IMR-90 (cell line): ENCODE measurements around the gene HIF1A. TPM values are rescaled to one million over a fixed set of nuclear protein-coding genes. Genes with fewer than 3 reads are reported as not detected.

Experiments used
- ATAC-seq: fragments of 200-7000 bp; cut with Tn5 transposase; 2 replicates; pipeline ENCODE4 v1.9.1; 2020; ENCODE audit warnings: low read depth, mild to moderate bottlenecking, moderate library complexity
- Bru-seq: library from RNA; stranded (reverse); fragments of 400-500 nt; gene quantifications from one replicate; lab custom pipeline; 2021; lab: Mats Ljungman, UMichigan
- BruChase-seq, 2 experiments: library from RNA; stranded (reverse); fragments of 400-500 nt; gene quantifications; one replicate each; lab custom pipeline; 2021; lab: Mats Ljungman, UMichigan
- BruUV-seq: library from RNA; stranded (reverse); fragments of 400-500 nt; replicated peaks from 2 replicates; lab custom pipeline; 2021; lab: Mats Ljungman, UMichigan
- CTCF ChIA-PET: fragments of 300-600 bp; formaldehyde crosslinking; extraction: SDS; loops from one replicate; lab custom pipeline; 2021; ENCODE audit warnings: antibody characterized with exemption; lab: Yijun Ruan, JAX
- POLR2A ChIA-PET: fragments of 300-600 bp; sonication (Branson Sonifier 250); formaldehyde crosslinking; loops from one replicate; lab custom pipeline; 2022; ENCODE audit warnings: antibody characterized with exemption; ENCODE audit not compliant: unreplicated experiment; lab: Charles Lee
- DNase-seq: peaks from one replicate; pipeline ENCODE4 v3.0.0; 2013
- H2AFZ ChIP-seq: replicated peaks from 2 replicates; pipeline ENCODE3; 2013; ENCODE audit warnings: low read length, mild to moderate bottlenecking; ENCODE audit not compliant: poor library complexity
- H2AK5ac ChIP-seq: 2 replicates; pipeline ENCODE4 v1.6.1; 2013; ENCODE audit warnings: low read depth, low read length, inconsistent platforms
- H2AK9ac ChIP-seq: replicated peaks from 2 replicates; pipeline ENCODE3; 2013; ENCODE audit warnings: mild to moderate bottlenecking, low read depth, low read length, moderate library complexity; ENCODE audit not compliant: poor library complexity
- H2BK120ac ChIP-seq: 2 replicates; pipeline ENCODE4 v1.6.1; 2013; ENCODE audit warnings: low read depth, low read length, inconsistent platforms
- H2BK15ac ChIP-seq: 3 replicates; pipeline ENCODE4 v1.6.1; 2013; ENCODE audit warnings: low read depth, low read length, inconsistent platforms
- H2BK20ac ChIP-seq: 2 replicates; pipeline ENCODE4 v1.6.1; 2013; ENCODE audit warnings: low read depth, mild to moderate bottlenecking, inconsistent platforms, low read length, moderate library complexity
- H2BK5ac ChIP-seq: 2 replicates; pipeline ENCODE4 v1.6.1; 2013; ENCODE audit warnings: mild to moderate bottlenecking, low read depth, low read length, inconsistent platforms; ENCODE audit not compliant: poor library complexity, severe bottlenecking
- H3K14ac ChIP-seq: replicated peaks from 2 replicates; pipeline ENCODE4 v1.6.1; 2013; ENCODE audit warnings: low read depth, low read length, inconsistent platforms
- H3K18ac ChIP-seq: 2 replicates; pipeline ENCODE4 v1.6.1; 2013; ENCODE audit warnings: low read depth, low read length, control low read depth
- H3K23ac ChIP-seq: 2 replicates; pipeline ENCODE4 v1.6.1; 2013; ENCODE audit warnings: low read depth, low read length, inconsistent platforms
- H3K27ac ChIP-seq: 2 replicates; pipeline ENCODE4 v1.5.1; 2013; ENCODE audit warnings: mild to moderate bottlenecking, control low read depth, low read length; ENCODE audit not compliant: insufficient read depth
- H3K27me3 ChIP-seq: 2 replicates; pipeline ENCODE4 v1.6.1; 2013; ENCODE audit warnings: low read length; ENCODE audit not compliant: control insufficient read depth, insufficient read depth
- H3K36me3 ChIP-seq: 2 replicates; pipeline ENCODE4 v1.6.1; 2013; ENCODE audit warnings: low read length, mixed read lengths; ENCODE audit not compliant: control insufficient read depth, insufficient read depth
- H3K4ac ChIP-seq: 2 replicates; pipeline ENCODE4 v1.6.1; 2013; ENCODE audit warnings: low read depth, low read length, inconsistent platforms
- H3K4me1 ChIP-seq: 2 replicates; pipeline ENCODE4 v1.6.1; 2013; ENCODE audit warnings: low read length, mixed read lengths; ENCODE audit not compliant: control insufficient read depth, insufficient read depth
- H3K4me2 ChIP-seq: 2 replicates; pipeline ENCODE4 v1.6.1; 2013; ENCODE audit warnings: low read depth, mild to moderate bottlenecking, control low read depth, low read length, moderate library complexity
- H3K4me3 ChIP-seq: 2 replicates; pipeline ENCODE4 v1.5.1; 2013; ENCODE audit warnings: low read depth, mild to moderate bottlenecking, control low read depth, low read length, moderate library complexity; ENCODE audit not compliant: insufficient read depth
- H3K56ac ChIP-seq: 2 replicates; pipeline ENCODE4 v1.6.1; 2013; ENCODE audit warnings: low read length, inconsistent platforms; ENCODE audit not compliant: insufficient read depth; ENCODE audit errors: extremely low read depth
- H3K79me1 ChIP-seq, 2 experiments: 2 replicates each; pipeline ENCODE4 v1.6.1; 2013; ENCODE audit warnings: low read length in 2 of 2, inconsistent platforms in 1 of 2, low read depth in 1 of 2
- H3K9ac ChIP-seq: 2 replicates; pipeline ENCODE4 v1.6.1; 2013; ENCODE audit warnings: low read depth, low read length, control low read depth
- H3K9me1 ChIP-seq: 2 replicates; pipeline ENCODE4 v1.6.1; 2013; ENCODE audit warnings: low read length, inconsistent platforms; ENCODE audit not compliant: insufficient read depth
- H3K9me3 ChIP-seq: 2 replicates; pipeline ENCODE4 v1.6.1; 2013; ENCODE audit warnings: low read length; ENCODE audit not compliant: control insufficient read depth, insufficient read depth
- H4K20me1 ChIP-seq: 2 replicates; pipeline ENCODE4 v1.6.1; 2013; ENCODE audit warnings: low read length, inconsistent platforms; ENCODE audit not compliant: insufficient read depth
- H4K5ac ChIP-seq: 2 replicates; pipeline ENCODE4 v1.6.1; 2013; ENCODE audit warnings: mild to moderate bottlenecking, low read depth, low read length, control low read depth
- H4K8ac ChIP-seq, 2 experiments: 2 replicates each; pipeline ENCODE4 v1.6.1; 2013; ENCODE audit warnings: low read depth in 2 of 2, low read length in 2 of 2, control low read depth in 1 of 2, inconsistent platforms in 1 of 2
- H4K91ac ChIP-seq: 2 replicates; pipeline ENCODE4 v1.6.1; 2013; ENCODE audit warnings: low read depth, low read length, inconsistent platforms; ENCODE audit not compliant: insufficient read depth
- CEBPB ChIP-seq: IDR thresholded peaks from 2 replicates; pipeline ENCODE4 v1.6.1; 2012; ENCODE audit warnings: low read depth, low read length, improper control_type of control experiment
- CHD1 ChIP-seq: IDR thresholded peaks from 2 replicates; pipeline ENCODE4 v1.6.1; 2012; ENCODE audit warnings: low read depth, low read length, improper control_type of control experiment
- MAFK ChIP-seq: IDR thresholded peaks from 2 replicates; pipeline ENCODE4 v1.6.1; 2012; ENCODE audit warnings: low read depth, low read length, improper control_type of control experiment
- MAZ ChIP-seq: IDR thresholded peaks from 2 replicates; pipeline ENCODE4 v1.6.1; 2012; ENCODE audit warnings: low read depth, mild to moderate bottlenecking, low read length, improper control_type of control experiment, moderate library complexity, borderline replicate concordance
- NFE2L2 ChIP-seq: fragments of 150-350 bp; IDR thresholded peaks from 2 replicates; pipeline ENCODE4 v1.6.1; 2016; ENCODE audit warnings: low read depth, mild to moderate bottlenecking, low read length
- RFX5 ChIP-seq: IDR thresholded peaks from 2 replicates; pipeline ENCODE4 v1.8.0; 2012; ENCODE audit warnings: low read depth, mild to moderate bottlenecking, low read length, moderate library complexity
- SMC3 ChIP-seq: fragments of 150-350 bp; IDR thresholded peaks from 2 replicates; pipeline ENCODE4 v1.6.1; 2016; ENCODE audit warnings: low read depth, mild to moderate bottlenecking, antibody characterized with exemption, low read length, moderate library complexity
- WGBS, 2 experiments: methylation state at CpG; one replicate each; pipeline versions ENCODE4 v1.1.5 to v1.1.7; 2013; ENCODE audit warnings: missing lambda C conversion rate in 2 of 2; ENCODE audit not compliant: insufficient read length in 1 of 2; ENCODE audit errors: extremely low coverage in 2 of 2; 5-methylcytosine and 5-hydroxymethylcytosine counted together
- dilution Hi-C: fragments of 300-500 bp; cut with HindIII; formaldehyde crosslinking; loops from one replicate; pipeline ENCODE4 v1.14.3; 2018; ENCODE audit warnings: low sequenced_read_pairs; ENCODE audit not compliant: unreplicated experiment
- in situ Hi-C: fragments of 300-500 bp; cut with MboI; formaldehyde crosslinking; loops from 3 replicates; pipeline ENCODE4 v1.14.3; 2019; ENCODE audit warnings: low sequenced_read_pairs, inconsistent platforms, mixed read lengths
- intact Hi-C: fragments of 100-400 bp; cut with micrococcal nuclease; formaldehyde crosslinking; loops from 2 replicates; pipeline ENCODE4 v1.10.0; 2022
- long read RNA-seq: library from polyadenylated mRNA; unstranded; transcript quantifications from one replicate; pipeline ENCODE4 v2.0.0, GENCODE V29; 2021; ENCODE audit not compliant: unreplicated experiment
- polyA plus RNA-seq, 3 experiments: library from polyadenylated mRNA; depleted of rRNA; stranded (reverse); fragments of >200 nt; gene quantifications; 2 replicates each; pipeline ENCODE4 v1.2.3, GENCODE V29; 2012; ENCODE audit warnings: low replicate concordance in 1 of 3
- total RNA-seq: library from RNA; depleted of rRNA; stranded (reverse); fragments of >200 nt; gene quantifications from 2 replicates; pipeline ENCODE4 v1.2.3, GENCODE V29; 2012; rRNA removed
- TF ChIP-seq, protein P1 (sequence below): fragments of 150-350 bp; IDR thresholded peaks from 2 replicates; pipeline ENCODE4 v1.6.1; 2016; ENCODE audit warnings: low read depth, mild to moderate bottlenecking, low read length, moderate library complexity, borderline replicate concordance
- TF ChIP-seq, protein P2 (sequence below): fragments of 150-350 bp; IDR thresholded peaks from 2 replicates; pipeline ENCODE4 v1.6.1; 2017; ENCODE audit warnings: mild to moderate bottlenecking, antibody characterized with exemption, low read length, low read depth

Gene HIF1A
- 301 and 493 TPM in 2 replicates for total RNA-seq
- 86.9 and 128 TPM in 2 replicates for polyA plus RNA-seq (2012; rRNA removed)
- polyA plus RNA-seq (2012; cell fraction: cytosol; rRNA removed): 20.1 and 33.1 TPM in 2 replicates
- polyA plus RNA-seq (2012; cell fraction: nucleus; rRNA removed; ENCODE audit: low replicate concordance): 16.8 and 161 TPM in 2 replicates
- percentile 100 among the genes with signal in this experiment for Bru-seq, nascent RNA
- BruChase-seq, experiment 1, labeled RNA remaining after a 6-hour chase: percentile 99 among the genes with signal in this experiment
- BruChase-seq, experiment 2, labeled RNA remaining after a 2-hour chase: percentile 99 among the genes with signal in this experiment
- long read RNA-seq, transcript HIF1A-202 (15 exons, 3,919 nt): major isoform, 70 of 138 reads
- long read RNA-seq, transcript HIF1A-203 (15 exons, 3,922 nt): minor isoform, 23 of 138 reads
- long read RNA-seq, partial matches to known transcripts: 33 of 138 reads
- long read RNA-seq, other reads (novel, unspliced or antisense): 10 of 138 reads

DNA sequence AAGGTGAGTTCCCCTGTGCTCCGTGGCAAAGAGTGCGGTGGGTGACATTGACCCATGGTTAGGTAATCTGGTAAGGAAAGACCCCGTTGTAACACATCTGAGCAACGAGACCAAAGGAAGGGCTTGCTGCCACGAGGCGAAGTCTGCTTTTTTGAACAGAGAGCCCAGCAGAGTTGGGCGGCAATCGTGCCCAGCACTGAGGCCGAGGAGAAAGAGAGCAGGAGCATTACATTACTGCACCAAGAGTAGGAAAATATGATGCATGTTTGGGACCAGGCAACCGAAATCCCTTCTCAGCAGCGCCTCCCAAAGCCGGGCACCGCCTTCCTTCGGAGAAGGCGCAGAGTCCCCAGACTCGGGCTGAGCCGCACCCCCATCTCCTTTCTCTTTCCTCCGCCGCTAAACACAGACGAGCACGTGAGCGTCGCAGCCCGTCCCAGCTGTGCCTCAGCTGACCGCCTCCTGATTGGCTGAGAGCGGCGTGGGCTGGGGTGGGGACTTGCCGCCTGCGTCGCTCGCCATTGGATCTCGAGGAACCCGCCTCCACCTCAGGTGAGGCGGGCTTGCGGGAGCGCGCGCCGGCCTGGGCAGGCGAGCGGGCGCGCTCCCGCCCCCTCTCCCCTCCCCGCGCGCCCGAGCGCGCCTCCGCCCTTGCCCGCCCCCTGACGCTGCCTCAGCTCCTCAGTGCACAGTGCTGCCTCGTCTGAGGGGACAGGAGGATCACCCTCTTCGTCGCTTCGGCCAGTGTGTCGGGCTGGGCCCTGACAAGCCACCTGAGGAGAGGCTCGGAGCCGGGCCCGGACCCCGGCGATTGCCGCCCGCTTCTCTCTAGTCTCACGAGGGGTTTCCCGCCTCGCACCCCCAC lies at the start of gene HIF1A:
Gene HIF1A, plus strand, starts transcription at position 684 of the 865 bp plus-strand sequence. CDS start 292 bp downstream, outside the sequence.
- dilution Hi-C loops (no loop called here), intact Hi-C loops (loop anchor here (1.0 to 5.0 kb wide), 4 partner anchors 74 to 142 kb away; no protein-coding TSS in a partner anchor), in situ Hi-C loops (no loop called here)
- H3K4me2 ChIP-seq: peak within 1 kb of the TSS; percentile 91
- BruUV-seq: no TSS peak
- peak within 1 kb of the TSS; percentile 84 for H4K91ac ChIP-seq
- DNase-seq (peak; percentile 99), ATAC-seq (peak; percentile 94)
- H3K27ac ChIP-seq: peak within 1 kb of the TSS; percentile 90
- WGBS, 2 experiments: 3% methylated on average over 13 of the region's 68 CpGs; no CpG with 5 or more reads in 1 of the 2 experiments
- CTCF ChIA-PET: interaction anchor here (1.5 kb wide), 1 partner anchor 132 kb away, joined by 4 read pairs; no protein-coding TSS in a partner anchor
- peak within 1 kb of the TSS; percentile 88 for H2AK5ac ChIP-seq
- H3K79me1 ChIP-seq: peaks cover 0 to 3% of the 10 kb centered on the region in 2 experiments; a peak in 2 of 4 replicates
- peak within 1 kb of the TSS; percentile 97 for H3K9ac ChIP-seq
- no peaks in the 10 kb centered on the region for H3K9me3 ChIP-seq
- H3K27me3 ChIP-seq: no peaks in the 10 kb centered on the region
- H2BK5ac ChIP-seq: peak within 1 kb of the TSS; percentile 90
- no peaks in the 10 kb centered on the region; the same call in 1 of the 2 replicates for H3K36me3 ChIP-seq
- H4K20me1 ChIP-seq: peaks cover 43% of the 10 kb centered on the region
- H4K8ac ChIP-seq: peak within 1 kb of the TSS; percentile 53 to 94; a peak in 3 of 4 replicates
- H3K56ac ChIP-seq: peak within 1 kb of the TSS; percentile 90
- H2BK15ac ChIP-seq: peak within 1 kb of the TSS; percentile 79; the same call in 2 of the 3 replicates
- H3K9me1 ChIP-seq: no peaks in the 10 kb centered on the region
- H4K5ac ChIP-seq: peak within 1 kb of the TSS; percentile 58
- H3K18ac ChIP-seq: peak within 1 kb of the TSS; percentile 76
- H3K23ac ChIP-seq: peak within 1 kb of the TSS; percentile 81
- peak within 1 kb of the TSS; percentile 84 for H3K4ac ChIP-seq
- H2AFZ ChIP-seq: peak within 1 kb of the TSS; percentile 92
- peak within 1 kb of the TSS; percentile 97 for H2AK9ac ChIP-seq
- no peaks in the 10 kb centered on the region; the same call in none of the 2 replicates for H3K4me1 ChIP-seq
- peak within 1 kb of the TSS; percentile 94 for H3K4me3 ChIP-seq
- H3K14ac ChIP-seq: peak within 1 kb of the TSS; percentile 73
- H2BK120ac ChIP-seq: peak within 1 kb of the TSS; percentile 70
- H2BK20ac ChIP-seq: peak within 1 kb of the TSS; percentile 30; the same call in 1 of the 2 replicates
- POLR2A ChIA-PET: interaction anchor here (0.5 to 1.3 kb wide), 5 partner anchors 11 to 148 kb away, joined by 3 to 7 read pairs (median 5); no protein-coding TSS in a partner anchor
- peak; percentile 32; the same call in 1 of the 2 replicates for TF ChIP-seq CHD1
- peak; percentile 42 for TF ChIP-seq SMC3
- TF ChIP-seq MAZ: peak; percentile 94
- 0 out of 2 replicates have a peak, but pooled peaks have one; percentile 0 for TF ChIP-seq NFE2L2
- TF ChIP-seq, protein P1, sequence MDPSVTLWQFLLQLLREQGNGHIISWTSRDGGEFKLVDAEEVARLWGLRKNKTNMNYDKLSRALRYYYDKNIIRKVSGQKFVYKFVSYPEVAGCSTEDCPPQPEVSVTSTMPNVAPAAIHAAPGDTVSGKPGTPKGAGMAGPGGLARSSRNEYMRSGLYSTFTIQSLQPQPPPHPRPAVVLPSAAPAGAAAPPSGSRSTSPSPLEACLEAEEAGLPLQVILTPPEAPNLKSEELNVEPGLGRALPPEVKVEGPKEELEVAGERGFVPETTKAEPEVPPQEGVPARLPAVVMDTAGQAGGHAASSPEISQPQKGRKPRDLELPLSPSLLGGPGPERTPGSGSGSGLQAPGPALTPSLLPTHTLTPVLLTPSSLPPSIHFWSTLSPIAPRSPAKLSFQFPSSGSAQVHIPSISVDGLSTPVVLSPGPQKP: no peak
- no peak for TF ChIP-seq RFX5
- no peak for TF ChIP-seq CEBPB
- no peak for TF ChIP-seq MAFK
- TF ChIP-seq, protein P2, sequence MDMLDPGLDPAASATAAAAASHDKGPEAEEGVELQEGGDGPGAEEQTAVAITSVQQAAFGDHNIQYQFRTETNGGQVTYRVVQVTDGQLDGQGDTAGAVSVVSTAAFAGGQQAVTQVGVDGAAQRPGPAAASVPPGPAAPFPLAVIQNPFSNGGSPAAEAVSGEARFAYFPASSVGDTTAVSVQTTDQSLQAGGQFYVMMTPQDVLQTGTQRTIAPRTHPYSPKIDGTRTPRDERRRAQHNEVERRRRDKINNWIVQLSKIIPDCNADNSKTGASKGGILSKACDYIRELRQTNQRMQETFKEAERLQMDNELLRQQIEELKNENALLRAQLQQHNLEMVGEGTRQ: peak; percentile 97
